AG09309 (cell line): ENCODE results near the gene ZBTB48.

ENCODE experiments used
- DNase-seq: peaks from one replicate; pipeline ENCODE4 v3.0.0-alpha.2; 2010; ENCODE audit warnings: low read depth
- H3K4me3 ChIP-seq: 2 replicates; pipeline ENCODE4 v1.5.1; 2011; ENCODE audit warnings: mild to moderate bottlenecking, low read depth, low read length, moderate library complexity; ENCODE audit not compliant: control insufficient read depth
- TF ChIP-seq, protein P1 (sequence below): IDR thresholded peaks from 2 replicates; pipeline ENCODE4 v1.5.1; 2011; ENCODE audit warnings: mild to moderate bottlenecking, low read depth, low read length, inconsistent platforms; ENCODE audit not compliant: insufficient read depth, control insufficient read depth; ENCODE audit errors: missing control alignments

Gene ZBTB48

GRCh38 chr1:6637770-6638169, 58.0 kb downstream of the ZBTB48 start:
- TF ChIP-seq, protein P1, sequence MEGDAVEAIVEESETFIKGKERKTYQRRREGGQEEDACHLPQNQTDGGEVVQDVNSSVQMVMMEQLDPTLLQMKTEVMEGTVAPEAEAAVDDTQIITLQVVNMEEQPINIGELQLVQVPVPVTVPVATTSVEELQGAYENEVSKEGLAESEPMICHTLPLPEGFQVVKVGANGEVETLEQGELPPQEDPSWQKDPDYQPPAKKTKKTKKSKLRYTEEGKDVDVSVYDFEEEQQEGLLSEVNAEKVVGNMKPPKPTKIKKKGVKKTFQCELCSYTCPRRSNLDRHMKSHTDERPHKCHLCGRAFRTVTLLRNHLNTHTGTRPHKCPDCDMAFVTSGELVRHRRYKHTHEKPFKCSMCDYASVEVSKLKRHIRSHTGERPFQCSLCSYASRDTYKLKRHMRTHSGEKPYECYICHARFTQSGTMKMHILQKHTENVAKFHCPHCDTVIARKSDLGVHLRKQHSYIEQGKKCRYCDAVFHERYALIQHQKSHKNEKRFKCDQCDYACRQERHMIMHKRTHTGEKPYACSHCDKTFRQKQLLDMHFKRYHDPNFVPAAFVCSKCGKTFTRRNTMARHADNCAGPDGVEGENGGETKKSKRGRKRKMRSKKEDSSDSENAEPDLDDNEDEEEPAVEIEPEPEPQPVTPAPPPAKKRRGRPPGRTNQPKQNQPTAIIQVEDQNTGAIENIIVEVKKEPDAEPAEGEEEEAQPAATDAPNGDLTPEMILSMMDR, result no peak
- no peak overlapping the region for H3K4me3 ChIP-seq
- DNase-seq, result no peak

GRCh38 chr1:6638226-6638625, 58.4 kb downstream of the ZBTB48 start:
- DNase-seq, result peak; percentile 39
- TF ChIP-seq, protein P1, result no peak
- no peak overlapping the region for H3K4me3 ChIP-seq
